ENCODE data around the gene CEP126.

DNA sequence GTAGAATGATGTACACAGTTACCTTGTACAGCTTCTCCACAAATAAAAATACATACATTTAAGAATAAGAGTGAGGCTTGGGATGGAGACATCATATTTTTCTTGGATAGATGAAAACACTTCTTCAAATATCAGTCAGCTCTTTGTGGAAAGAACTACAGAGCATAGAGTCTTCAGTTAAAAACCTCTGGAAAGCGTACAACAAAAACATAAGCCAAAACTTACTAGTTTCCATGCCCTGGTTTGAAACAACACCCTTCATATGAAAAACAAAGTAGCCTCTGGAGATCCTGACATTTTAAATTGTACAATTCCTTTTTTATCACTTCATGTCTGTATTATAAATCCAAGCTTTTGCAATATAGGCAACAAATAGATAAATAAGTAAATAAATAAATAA lies 7.0 kb upstream of the CEP126 start:
- no peak for TF ChIP-seq POLR2A (IDR thresholded peaks at IDR 0.05; ENCODE audit: low read depth)
- TF ChIP-seq, protein P1, sequence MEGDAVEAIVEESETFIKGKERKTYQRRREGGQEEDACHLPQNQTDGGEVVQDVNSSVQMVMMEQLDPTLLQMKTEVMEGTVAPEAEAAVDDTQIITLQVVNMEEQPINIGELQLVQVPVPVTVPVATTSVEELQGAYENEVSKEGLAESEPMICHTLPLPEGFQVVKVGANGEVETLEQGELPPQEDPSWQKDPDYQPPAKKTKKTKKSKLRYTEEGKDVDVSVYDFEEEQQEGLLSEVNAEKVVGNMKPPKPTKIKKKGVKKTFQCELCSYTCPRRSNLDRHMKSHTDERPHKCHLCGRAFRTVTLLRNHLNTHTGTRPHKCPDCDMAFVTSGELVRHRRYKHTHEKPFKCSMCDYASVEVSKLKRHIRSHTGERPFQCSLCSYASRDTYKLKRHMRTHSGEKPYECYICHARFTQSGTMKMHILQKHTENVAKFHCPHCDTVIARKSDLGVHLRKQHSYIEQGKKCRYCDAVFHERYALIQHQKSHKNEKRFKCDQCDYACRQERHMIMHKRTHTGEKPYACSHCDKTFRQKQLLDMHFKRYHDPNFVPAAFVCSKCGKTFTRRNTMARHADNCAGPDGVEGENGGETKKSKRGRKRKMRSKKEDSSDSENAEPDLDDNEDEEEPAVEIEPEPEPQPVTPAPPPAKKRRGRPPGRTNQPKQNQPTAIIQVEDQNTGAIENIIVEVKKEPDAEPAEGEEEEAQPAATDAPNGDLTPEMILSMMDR (IDR thresholded peaks at IDR 0.05), result no peak

Data from esophagus muscularis mucosa (tissue), 3 donors.